Measurements from ENCODE around the gene TK2. TPM values are rescaled to one million over a fixed set of nuclear protein-coding genes. Genes with fewer than 3 reads are reported as not detected.

The TK2 gene
- total and polyA plus RNA-seq, 9 of the 15 experiments (the other 6 are each of a cell fraction or from before 2014, with no cell fraction given) = 1.1 to 10.2 (median 5.3) TPM

GRCh38 chr16:66489385-66489784 lies 60.5 kb downstream of the TK2 start:
- CTCF ChIA-PET (ENCODE audit: low intra/inter-chr PET ratio) = no interaction called here
- TF ChIP-seq KHSRP (IDR thresholded peaks at IDR 0.05) (no peak), SAFB (IDR thresholded peaks at IDR 0.05; ENCODE audit: borderline replicate concordance, low read depth, low read length) (no peak), E2F3 (CRISPR knock-in tag; IDR thresholded peaks at IDR 0.05) (no peak), HDAC3 (IDR thresholded peaks at IDR 0.05; ENCODE audit: borderline replicate concordance, partially characterized antibody) (no peak), ZNF511 (CRISPR knock-in tag; IDR thresholded peaks at IDR 0.05) (no peak), TAF15 (IDR thresholded peaks at IDR 0.05; ENCODE audit: low read depth, low read length) (no peak), ZNF695 (CRISPR knock-in tag; IDR thresholded peaks at IDR 0.05) (no peak), NFE2 (IDR thresholded peaks at IDR 0.05; ENCODE audit: low read depth) (no peak), BDP1 (IDR thresholded peaks at IDR 0.05; ENCODE audit: insufficient read depth, insufficient read length) (no peak), MTA2 (IDR thresholded peaks at IDR 0.05; ENCODE audit: low read depth) (no peak), POLR2H (tag; IDR thresholded peaks at IDR 0.05; ENCODE audit: low read depth) (no peak), CTBP1 (IDR thresholded peaks at IDR 0.05; ENCODE audit: borderline replicate concordance) (no peak), TRIM24 (IDR thresholded peaks at IDR 0.05) (no peak), ZNF143 (CRISPR knock-in tag; IDR thresholded peaks at IDR 0.05) (no peak), SMAD4 (CRISPR knock-in tag; conservative IDR thresholded peaks at IDR 0.05) (no peak), POLR3A (IDR thresholded peaks at IDR 0.05; ENCODE audit: borderline replicate concordance, extremely low read depth, insufficient read depth, insufficient read length) (no peak)
- peaks cover 4 to 39% of the 10 kb centered on the region in 2 experiments; a peak in 4 of 5 replicates for H3K27me3 ChIP-seq (ENCODE audit: control insufficient read depth in 2 of 2, insufficient read depth in 2 of 2, low read length in 2 of 2)
- H3K4me3 ChIP-seq = no peak overlapping the region
- POLR2A ChIA-PET = no interaction called here
- no TSS peak for BruUV-seq (replicated peaks)
- H3K9ac ChIP-seq (ENCODE audit: insufficient read depth in 1 of 2, low read depth in 2 of 2, low read length in 2 of 2) = no peak overlapping the region
- no peaks in the 10 kb centered on the region for H3K9me3 ChIP-seq (replicated peaks; ENCODE audit: control insufficient read depth, insufficient read depth, low read depth, low read length)
- no peaks in the 10 kb centered on the region; the same call in 1 of the 2 replicates for H4K20me1 ChIP-seq (replicated peaks; ENCODE audit: control insufficient read depth, insufficient read depth, low read length)
- peaks cover 0 to 6% of the 10 kb centered on the region in 2 experiments; a peak in 2 of 5 replicates for H3K4me1 ChIP-seq (replicated peaks in 1 of 2; ENCODE audit: control insufficient read depth in 2 of 2, insufficient read depth in 2 of 2, low read length in 2 of 2)
- FAIRE-seq (no peak), DNase-seq (ENCODE audit: extremely low read depth in 1 of 4, low spot score in 3 of 4) (no peak), ATAC-seq (no peak)
- H2AFZ ChIP-seq (ENCODE audit: low read depth, low read length) = no peak overlapping the region
- H3K79me2 ChIP-seq (ENCODE audit: control insufficient read depth, insufficient read depth, low read length) = no peaks in the 10 kb centered on the region
- in situ Hi-C loops (cut with MboI) (loop anchor here (5.0 kb wide), 1 partner anchor 82 kb away; no protein-coding TSS in a partner anchor), intact Hi-C loops (cut with micrococcal nuclease) (no loop called here)
- no peak overlapping the region for H3K4me2 ChIP-seq (ENCODE audit: insufficient read depth, low read length)
- WGBS (ENCODE audit: insufficient coverage, low coverage, missing lambda C conversion rate) = 0% methylated on average over 2 of the region's 2 CpGs
- H3K27ac ChIP-seq (ENCODE audit: extremely low read depth, low read depth, low read length) = no peak overlapping the region
- no peaks in the 10 kb centered on the region for H3K9me1 ChIP-seq (ENCODE audit: control insufficient read depth, insufficient read depth, low read length)
- H3K36me3 ChIP-seq (ENCODE audit: control insufficient read depth, insufficient read depth, low read length) = no peaks in the 10 kb centered on the region
